ENCODE results near the gene IP6K1.

GRCh38 chr3:49709852-49710251 lies 76.5 kb downstream of the IP6K1 start:
- no peak for TF ChIP-seq ATF3 (IDR thresholded peaks at IDR 0.05)
- TF ChIP-seq CTCF (IDR thresholded peaks at IDR 0.05 in 2 of 3, conservative IDR thresholded peaks at IDR 0.05 in 1 of 3; ENCODE audit: borderline replicate concordance in 1 of 3, insufficient read depth in 1 of 3, low read depth in 2 of 3, low read length in 2 of 3) = no peak
- no peak for TF ChIP-seq RAD21 (IDR thresholded peaks at IDR 0.05; ENCODE audit: low read depth)
